Body of pancreas (tissue), 4 donors: ENCODE data around the gene EFCAB5. TPM values are rescaled to one million over a fixed set of nuclear protein-coding genes. Genes with fewer than 3 reads are reported as not detected.

Experiments used
- ATAC-seq: fragments of 150-250 bp; one replicate; pipeline ENCODE4 v1.9.1; 2016
- DNase-seq, 4 donors: peaks; one replicate each; pipeline ENCODE4 v3.0.0-alpha.2; 2019
- H3K27ac ChIP-seq, 4 donors: fragments of 200-600 bp; sonication (generic); 1 replicate in 3 of 4; 2 replicates in 1 of 4; pipeline versions ENCODE4 v1.5.1 to v1.6.1; 2016 to 2019; ENCODE audit warnings: mild to moderate bottlenecking in 1 of 4, mixed read lengths in 1 of 4, moderate library complexity in 1 of 4
- H3K27me3 ChIP-seq, 2 donors: fragments of 200-600 bp; sonication (generic); one replicate each; pipeline ENCODE4 v1.6.0; 2016; ENCODE audit warnings: mild to moderate bottlenecking in 1 of 2
- H3K36me3 ChIP-seq, 2 donors: fragments of 200-600 bp; sonication (generic); replicated peaks in 1 of 2; 2 replicates each; pipeline ENCODE4 v1.5.1; 2016; ENCODE audit warnings: low read depth in 2 of 2; ENCODE audit not compliant: insufficient read depth in 1 of 2
- H3K4me1 ChIP-seq: fragments of 200-600 bp; sonication (generic); one replicate; pipeline ENCODE4 v1.6.0; 2016
- H3K4me3 ChIP-seq, 2 donors: fragments of 200-600 bp; sonication (generic); 1 replicate in 1 of 2; 2 replicates in 1 of 2; pipeline ENCODE4 v1.5.1; 2016 to 2019
- H3K9me3 ChIP-seq, 3 donors: fragments of 200-600 bp; sonication (generic); 1 replicate in 2 of 3; 2 replicates in 1 of 3; pipeline ENCODE4 v1.5.1; 2016
- POLR2A ChIP-seq, 3 donors: fragments of 450-650 bp; IDR thresholded peaks; one replicate each; pipeline ENCODE4 v1.6.1; 2016; ENCODE audit warnings: antibody characterized with exemption in 3 of 3, mild to moderate bottlenecking in 2 of 3
- WGBS, 2 donors: methylation state at CpG; one replicate each; pipeline ENCODE4 v1.1.5; 2017; 5-methylcytosine and 5-hydroxymethylcytosine counted together
- intact Hi-C: fragments of 100-400 bp; cut with DNase I; formaldehyde crosslinking; loops from one replicate; pipeline ENCODE4 v1.15.1; 2023
- total RNA-seq, 2 donors: library from RNA; depleted of rRNA; stranded (reverse); fragments of >200 nt; gene quantifications; one replicate each; pipeline ENCODE4 v1.1.0, GENCODE V29; 2016
- TF ChIP-seq, protein P1 (sequence below), 7 experiments: fragments of 450-650 bp in 4 of 7; fragments of 200-600 bp in 3 of 7; sonication (generic) in 3 of 7; IDR thresholded peaks; one replicate each; pipeline ENCODE4 v1.5.1; 2016 to 2019; ENCODE audit warnings: antibody characterized with exemption in 7 of 7

The EFCAB5 gene
- total RNA-seq, 2 donors from 2014 or later = under 0.01 TPM; not detected in 1

DNA sequence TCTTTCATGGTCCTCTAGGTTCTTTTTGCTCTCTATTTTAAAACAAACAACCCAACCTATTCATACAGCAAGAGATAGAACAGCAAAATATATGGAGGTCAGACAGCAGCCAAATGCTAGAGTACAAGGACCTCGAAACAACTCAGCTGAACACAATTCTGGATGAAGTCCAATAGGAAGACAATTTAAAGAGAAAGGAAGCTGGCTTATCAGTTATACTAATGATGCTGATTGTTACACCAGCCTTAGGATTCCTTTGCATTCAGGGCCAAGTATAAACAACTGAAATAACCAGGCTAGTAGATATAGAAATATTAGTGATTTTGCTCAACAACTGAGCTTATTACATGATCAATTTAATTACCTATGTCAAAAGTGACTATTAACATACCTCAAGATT is 13.9 kb upstream of the EFCAB5 start:
- ATAC-seq (no peak), DNase-seq (no peak)
- H3K4me3 ChIP-seq = no peak overlapping the region
- TF ChIP-seq, protein P1, sequence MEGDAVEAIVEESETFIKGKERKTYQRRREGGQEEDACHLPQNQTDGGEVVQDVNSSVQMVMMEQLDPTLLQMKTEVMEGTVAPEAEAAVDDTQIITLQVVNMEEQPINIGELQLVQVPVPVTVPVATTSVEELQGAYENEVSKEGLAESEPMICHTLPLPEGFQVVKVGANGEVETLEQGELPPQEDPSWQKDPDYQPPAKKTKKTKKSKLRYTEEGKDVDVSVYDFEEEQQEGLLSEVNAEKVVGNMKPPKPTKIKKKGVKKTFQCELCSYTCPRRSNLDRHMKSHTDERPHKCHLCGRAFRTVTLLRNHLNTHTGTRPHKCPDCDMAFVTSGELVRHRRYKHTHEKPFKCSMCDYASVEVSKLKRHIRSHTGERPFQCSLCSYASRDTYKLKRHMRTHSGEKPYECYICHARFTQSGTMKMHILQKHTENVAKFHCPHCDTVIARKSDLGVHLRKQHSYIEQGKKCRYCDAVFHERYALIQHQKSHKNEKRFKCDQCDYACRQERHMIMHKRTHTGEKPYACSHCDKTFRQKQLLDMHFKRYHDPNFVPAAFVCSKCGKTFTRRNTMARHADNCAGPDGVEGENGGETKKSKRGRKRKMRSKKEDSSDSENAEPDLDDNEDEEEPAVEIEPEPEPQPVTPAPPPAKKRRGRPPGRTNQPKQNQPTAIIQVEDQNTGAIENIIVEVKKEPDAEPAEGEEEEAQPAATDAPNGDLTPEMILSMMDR (IDR thresholded peaks at IDR 0.05) = no peak
- no peak for TF ChIP-seq POLR2A (IDR thresholded peaks at IDR 0.05)
- H3K36me3 ChIP-seq = no peaks in the 10 kb centered on the region
- no peaks in the 10 kb centered on the region for H3K9me3 ChIP-seq
- intact Hi-C loops = no loop called here
- H3K4me1 ChIP-seq = peaks cover 42% of the 10 kb centered on the region
- WGBS, 2 donors = 0 to 8% methylated on average over 1 of the region's 1 CpG
- no peaks in the 10 kb centered on the region for H3K27me3 ChIP-seq
- no peak overlapping the region for H3K27ac ChIP-seq

DNA sequence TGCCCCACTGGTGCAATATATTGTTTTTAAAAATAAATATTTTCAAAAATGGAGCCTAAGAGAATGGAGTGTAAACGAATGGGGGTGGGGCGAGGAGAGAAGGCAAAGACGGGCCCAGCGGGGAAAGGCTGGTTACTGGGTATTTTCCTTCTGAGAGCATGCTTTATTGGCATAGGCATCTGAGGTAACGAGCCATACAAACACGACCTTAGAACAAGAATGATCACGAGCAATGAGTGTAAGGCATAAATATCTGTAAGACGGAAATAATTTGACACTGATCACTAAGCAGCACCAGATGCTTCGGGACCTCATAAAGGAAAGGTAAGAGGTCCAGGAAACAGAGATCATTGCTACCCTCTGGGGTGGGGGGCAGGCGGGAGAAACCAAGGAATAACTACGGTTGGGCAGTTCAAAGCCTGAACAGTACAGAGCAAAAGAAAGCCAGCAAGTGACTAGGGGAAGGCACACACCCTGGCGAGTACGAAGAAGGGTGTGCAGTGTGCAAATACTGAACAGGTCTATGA is 12.4 kb upstream of the EFCAB5 start:
- H3K27me3 ChIP-seq = no peaks in the 10 kb centered on the region
- TF ChIP-seq POLR2A (IDR thresholded peaks at IDR 0.05) = peak in 1 of 3 donors; percentile 5
- TF ChIP-seq, protein P1 (IDR thresholded peaks at IDR 0.05) = no peak
- peak; percentile 16 for ATAC-seq
- 0 to 2% methylated on average over 13 of the region's 13 CpGs for WGBS, 2 donors
- H3K4me1 ChIP-seq = peaks cover 38% of the 10 kb centered on the region
- no peaks in the 10 kb centered on the region for H3K9me3 ChIP-seq
- peak overlapping the region; percentile 87 to 93 for H3K4me3 ChIP-seq
- peak; percentile 34 to 56 (median 52) for DNase-seq
- H3K36me3 ChIP-seq = no peaks in the 10 kb centered on the region
- intact Hi-C loops = no loop called here
- peak overlapping the region; percentile 91 to 98 (median 96) for H3K27ac ChIP-seq

DNA sequence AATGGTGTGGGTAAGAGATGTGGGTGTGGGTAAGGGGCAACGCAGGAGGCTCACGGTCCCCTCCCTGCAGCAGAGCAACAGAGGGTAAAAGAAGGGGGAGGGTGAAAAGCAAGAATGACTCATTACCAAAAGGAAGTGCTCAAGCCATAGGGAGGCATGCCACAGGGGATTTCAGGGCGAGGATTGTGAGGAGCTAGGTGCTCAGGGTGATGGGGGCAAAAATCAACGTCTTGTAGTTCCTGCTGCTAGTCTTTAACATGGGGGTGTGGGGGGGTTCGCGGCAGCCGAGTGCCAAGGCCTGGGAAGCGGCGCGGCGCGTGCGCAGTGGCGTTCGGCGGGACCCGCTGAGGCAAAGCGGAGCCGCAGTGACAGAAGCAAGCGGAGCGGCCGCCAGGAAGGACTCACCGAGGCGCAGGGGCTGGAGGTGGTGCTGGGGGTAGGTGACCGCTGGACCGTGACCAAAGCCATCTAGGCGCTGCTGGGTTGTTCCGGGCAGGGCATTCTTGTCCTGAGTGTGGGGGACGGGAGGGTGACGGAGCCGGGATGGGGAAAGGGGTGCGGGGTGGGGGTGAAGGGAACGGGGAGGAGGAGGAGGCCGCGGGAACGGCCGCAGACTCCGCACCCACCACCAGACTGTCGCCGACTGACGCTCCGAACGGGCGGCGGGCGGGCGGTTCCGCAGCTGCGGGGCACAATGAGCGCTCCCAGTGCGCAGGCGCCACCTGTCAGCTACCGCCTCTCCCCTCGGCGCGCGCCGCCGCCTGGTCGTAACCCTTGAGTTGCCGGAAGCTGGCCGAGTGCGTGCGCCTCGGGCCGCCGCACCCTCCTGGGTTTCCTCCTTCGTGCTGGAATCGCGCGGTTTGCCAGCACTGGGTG is 11.7 kb upstream of the EFCAB5 start, which contains the start of gene SSH2:
SSH2 (minus strand) TSS at position 696 of the 876 bp plus-strand sequence; CDS start at position 468, 228 bp downstream.
- H3K9me3 ChIP-seq = no peaks in the 10 kb centered on the region
- no peaks in the 10 kb centered on the region for H3K36me3 ChIP-seq
- peaks cover 34% of the 10 kb centered on the region for H3K4me1 ChIP-seq
- ATAC-seq (peak; percentile 89), DNase-seq (peak; percentile 90 to 92 (median 92))
- peak within 1 kb of the TSS; percentile 91 to 98 (median 96) for H3K27ac ChIP-seq
- peak within 1 kb of the TSS; percentile 87 to 93 for H3K4me3 ChIP-seq
- intact Hi-C loops = no loop called here
- 0 to 1% methylated on average over 35 to 69 of the region's 71 CpGs for WGBS, 2 donors
- H3K27me3 ChIP-seq = no peaks in the 10 kb centered on the region
- peak; percentile 34 to 67 (median 64) for TF ChIP-seq POLR2A (IDR thresholded peaks at IDR 0.05)
- TF ChIP-seq, protein P1 (IDR thresholded peaks at IDR 0.05) = peak in 1 of 7 experiments; percentile 7

DNA sequence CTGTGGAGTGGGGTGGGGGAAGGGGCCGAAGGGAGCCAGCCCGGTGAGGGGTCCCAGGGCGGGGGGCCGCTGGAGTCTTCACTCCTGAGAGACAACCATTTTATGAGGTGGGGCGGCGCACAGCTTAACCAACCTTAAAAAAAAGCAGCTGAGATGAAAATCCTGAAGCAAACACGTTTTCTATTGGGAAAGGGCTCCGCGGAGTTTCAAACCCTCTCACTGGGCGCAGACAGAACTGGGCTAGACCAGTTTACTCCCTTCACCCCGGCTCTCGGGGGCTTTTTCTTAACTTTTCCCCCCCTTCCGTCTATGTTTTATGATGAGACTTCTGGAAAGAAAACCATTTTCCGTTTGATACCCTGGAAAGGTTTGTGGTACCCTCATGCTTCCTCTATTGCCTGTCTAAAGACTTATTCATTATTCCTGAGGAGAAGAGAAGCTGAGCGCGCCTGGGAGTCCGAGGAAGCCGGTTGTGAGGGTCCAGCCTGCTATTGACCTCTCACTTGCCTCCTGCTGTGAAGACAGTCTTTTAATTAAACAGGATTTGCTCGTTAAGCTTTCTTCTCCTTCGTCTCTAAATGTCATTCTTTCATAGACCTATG is 10.9 kb upstream of the EFCAB5 start:
- Histone ChIP-seq H3K4me3 (peak overlapping the region; percentile 87 to 93), H3K36me3 (no peaks in the 10 kb centered on the region), H3K9me3 (no peaks in the 10 kb centered on the region), H3K27me3 (no peaks in the 10 kb centered on the region), H3K27ac (peak overlapping the region; percentile 91 to 98 (median 96)), H3K4me1 (peaks cover 27% of the 10 kb centered on the region)
- TF ChIP-seq, protein P1 (IDR thresholded peaks at IDR 0.05) = no peak
- TF ChIP-seq POLR2A (IDR thresholded peaks at IDR 0.05) = no peak
- WGBS, 2 donors = 0% methylated on average over 20 of the region's 20 CpGs
- intact Hi-C loops = no loop called here
- ATAC-seq (peak; percentile 22), DNase-seq (peak in 1 of 4 donors; percentile 12)
